A204.1 (cell line): Measurements from ENCODE around the gene NLRC5.
"Not testable (repeated sequence)": the region's sequence is repeated elsewhere in the genome, so short reads cannot be mapped to it uniquely, and the experiment has no call there.

Experiments
- FAIRE-seq: peaks from 2 replicates; lab custom pipeline; 2012; peaks lifted over from hg19 to GRCh38; lab: Jason Lieb, UNC

NLRC5 gene

GRCh38 chr16:56982695-56983094 lies 6.7 kb upstream of the NLRC5 start:
- no peak for FAIRE-seq

GRCh38 chr16:56983211-56983751 lies 6.1 kb upstream of the NLRC5 start:
- FAIRE-seq, result no peak

GRCh38 chr16:56984639-56985038 lies 4.7 kb upstream of the NLRC5 start:
- no peak for FAIRE-seq

- FAIRE-seq, result no peak
Measured at GRCh38 chr16:56985288-56985961, 3.9 kb upstream of the NLRC5 start.

- FAIRE-seq, result no peak
Measured at GRCh38 chr16:56985962-56986360, 3.4 kb upstream of the NLRC5 start.

- no peak for FAIRE-seq
Measured at GRCh38 chr16:56986361-56986760, 3.0 kb upstream of the NLRC5 start.

- FAIRE-seq, result not testable (repeated sequence)
Measured at GRCh38 chr16:56986908-56987307, 2.4 kb upstream of the NLRC5 start.

GRCh38 chr16:56987692-56988091 lies 1.7 kb upstream of the NLRC5 start:
- FAIRE-seq, result no peak

GRCh38 chr16:56988161-56988947 lies 1.0 kb upstream of the NLRC5 start:
- FAIRE-seq, result no peak

GRCh38 chr16:56989988-56990387 lies 631 bp downstream of the NLRC5 start:
- FAIRE-seq, result no peak

GRCh38 chr16:56990407-56991286 lies 1.3 kb downstream of the NLRC5 start:
- FAIRE-seq, result no peak

GRCh38 chr16:56992431-56992830 lies 3.1 kb downstream of the NLRC5 start:
- FAIRE-seq, result not testable (repeated sequence)

- FAIRE-seq, result no peak
Measured at GRCh38 chr16:56993204-56993603, 3.8 kb downstream of the NLRC5 start.

- no peak for FAIRE-seq
Measured at GRCh38 chr16:56994311-56994710, 5.0 kb downstream of the NLRC5 start.

GRCh38 chr16:56995136-56995805 lies 5.9 kb downstream of the NLRC5 start:
- FAIRE-seq, result no peak

GRCh38 chr16:56997264-56997663 lies 7.9 kb downstream of the NLRC5 start:
- FAIRE-seq, result no peak

GRCh38 chr16:56997931-56998330 lies 8.6 kb downstream of the NLRC5 start:
- FAIRE-seq, result no peak

- no peak for FAIRE-seq
Measured at GRCh38 chr16:56998352-56998751, 9.0 kb downstream of the NLRC5 start.

- no peak for FAIRE-seq
Measured at GRCh38 chr16:56998861-56999260, 9.5 kb downstream of the NLRC5 start.

GRCh38 chr16:56999409-57000270 lies 10.3 kb downstream of the NLRC5 start:
- no peak for FAIRE-seq
